IMR-90 (cell line): ENCODE data around the gene CHRNA1. TPM values are rescaled to one million over a fixed set of nuclear protein-coding genes. Genes with fewer than 3 reads are reported as not detected.

Experiments used
- ATAC-seq: fragments of 200-7000 bp; cut with Tn5 transposase; 2 replicates; pipeline ENCODE4 v1.9.1; 2020; ENCODE audit warnings: low read depth, mild to moderate bottlenecking, moderate library complexity
- BruUV-seq: library from RNA; stranded (reverse); fragments of 400-500 nt; replicated peaks from 2 replicates; lab custom pipeline; 2021; lab: Mats Ljungman, UMichigan
- CTCF ChIA-PET: fragments of 300-600 bp; formaldehyde crosslinking; extraction: SDS; loops from one replicate; lab custom pipeline; 2021; ENCODE audit warnings: antibody characterized with exemption; lab: Yijun Ruan, JAX
- POLR2A ChIA-PET: fragments of 300-600 bp; sonication (Branson Sonifier 250); formaldehyde crosslinking; loops from one replicate; lab custom pipeline; 2022; ENCODE audit warnings: antibody characterized with exemption; ENCODE audit not compliant: unreplicated experiment; lab: Charles Lee
- DNase-seq: peaks from one replicate; pipeline ENCODE4 v3.0.0; 2013
- H2AFZ ChIP-seq: replicated peaks from 2 replicates; pipeline ENCODE3; 2013; ENCODE audit warnings: low read length, mild to moderate bottlenecking; ENCODE audit not compliant: poor library complexity
- H2AK5ac ChIP-seq: 2 replicates; pipeline ENCODE4 v1.6.1; 2013; ENCODE audit warnings: low read depth, low read length, inconsistent platforms
- H2AK9ac ChIP-seq: replicated peaks from 2 replicates; pipeline ENCODE3; 2013; ENCODE audit warnings: mild to moderate bottlenecking, low read depth, low read length, moderate library complexity; ENCODE audit not compliant: poor library complexity
- H2BK120ac ChIP-seq: 2 replicates; pipeline ENCODE4 v1.6.1; 2013; ENCODE audit warnings: low read depth, low read length, inconsistent platforms
- H2BK15ac ChIP-seq: 3 replicates; pipeline ENCODE4 v1.6.1; 2013; ENCODE audit warnings: low read depth, low read length, inconsistent platforms
- H2BK20ac ChIP-seq: 2 replicates; pipeline ENCODE4 v1.6.1; 2013; ENCODE audit warnings: low read depth, mild to moderate bottlenecking, inconsistent platforms, low read length, moderate library complexity
- H2BK5ac ChIP-seq: 2 replicates; pipeline ENCODE4 v1.6.1; 2013; ENCODE audit warnings: mild to moderate bottlenecking, low read depth, low read length, inconsistent platforms; ENCODE audit not compliant: poor library complexity, severe bottlenecking
- H3K14ac ChIP-seq: replicated peaks from 2 replicates; pipeline ENCODE4 v1.6.1; 2013; ENCODE audit warnings: low read depth, low read length, inconsistent platforms
- H3K18ac ChIP-seq: 2 replicates; pipeline ENCODE4 v1.6.1; 2013; ENCODE audit warnings: low read depth, low read length, control low read depth
- H3K23ac ChIP-seq: 2 replicates; pipeline ENCODE4 v1.6.1; 2013; ENCODE audit warnings: low read depth, low read length, inconsistent platforms
- H3K27ac ChIP-seq: 2 replicates; pipeline ENCODE4 v1.5.1; 2013; ENCODE audit warnings: mild to moderate bottlenecking, control low read depth, low read length; ENCODE audit not compliant: insufficient read depth
- H3K27me3 ChIP-seq: 2 replicates; pipeline ENCODE4 v1.6.1; 2013; ENCODE audit warnings: low read length; ENCODE audit not compliant: control insufficient read depth, insufficient read depth
- H3K36me3 ChIP-seq: 2 replicates; pipeline ENCODE4 v1.6.1; 2013; ENCODE audit warnings: low read length, mixed read lengths; ENCODE audit not compliant: control insufficient read depth, insufficient read depth
- H3K4ac ChIP-seq: 2 replicates; pipeline ENCODE4 v1.6.1; 2013; ENCODE audit warnings: low read depth, low read length, inconsistent platforms
- H3K4me1 ChIP-seq: 2 replicates; pipeline ENCODE4 v1.6.1; 2013; ENCODE audit warnings: low read length, mixed read lengths; ENCODE audit not compliant: control insufficient read depth, insufficient read depth
- H3K4me2 ChIP-seq: 2 replicates; pipeline ENCODE4 v1.6.1; 2013; ENCODE audit warnings: low read depth, mild to moderate bottlenecking, control low read depth, low read length, moderate library complexity
- H3K4me3 ChIP-seq: 2 replicates; pipeline ENCODE4 v1.5.1; 2013; ENCODE audit warnings: low read depth, mild to moderate bottlenecking, control low read depth, low read length, moderate library complexity; ENCODE audit not compliant: insufficient read depth
- H3K56ac ChIP-seq: 2 replicates; pipeline ENCODE4 v1.6.1; 2013; ENCODE audit warnings: low read length, inconsistent platforms; ENCODE audit not compliant: insufficient read depth; ENCODE audit errors: extremely low read depth
- H3K79me1 ChIP-seq, 2 experiments: 2 replicates each; pipeline ENCODE4 v1.6.1; 2013; ENCODE audit warnings: low read length in 2 of 2, inconsistent platforms in 1 of 2, low read depth in 1 of 2
- H3K9ac ChIP-seq: 2 replicates; pipeline ENCODE4 v1.6.1; 2013; ENCODE audit warnings: low read depth, low read length, control low read depth
- H3K9me1 ChIP-seq: 2 replicates; pipeline ENCODE4 v1.6.1; 2013; ENCODE audit warnings: low read length, inconsistent platforms; ENCODE audit not compliant: insufficient read depth
- H3K9me3 ChIP-seq: 2 replicates; pipeline ENCODE4 v1.6.1; 2013; ENCODE audit warnings: low read length; ENCODE audit not compliant: control insufficient read depth, insufficient read depth
- H4K20me1 ChIP-seq: 2 replicates; pipeline ENCODE4 v1.6.1; 2013; ENCODE audit warnings: low read length, inconsistent platforms; ENCODE audit not compliant: insufficient read depth
- H4K5ac ChIP-seq: 2 replicates; pipeline ENCODE4 v1.6.1; 2013; ENCODE audit warnings: mild to moderate bottlenecking, low read depth, low read length, control low read depth
- H4K8ac ChIP-seq, 2 experiments: 2 replicates each; pipeline ENCODE4 v1.6.1; 2013; ENCODE audit warnings: low read depth in 2 of 2, low read length in 2 of 2, control low read depth in 1 of 2, inconsistent platforms in 1 of 2
- H4K91ac ChIP-seq: 2 replicates; pipeline ENCODE4 v1.6.1; 2013; ENCODE audit warnings: low read depth, low read length, inconsistent platforms; ENCODE audit not compliant: insufficient read depth
- BHLHE40 ChIP-seq: fragments of 150-350 bp; IDR thresholded peaks from 2 replicates; pipeline ENCODE4 v1.6.1; 2016; ENCODE audit warnings: mild to moderate bottlenecking, low read depth, low read length
- CEBPB ChIP-seq: IDR thresholded peaks from 2 replicates; pipeline ENCODE4 v1.6.1; 2012; ENCODE audit warnings: low read depth, low read length, improper control_type of control experiment
- CHD1 ChIP-seq: IDR thresholded peaks from 2 replicates; pipeline ENCODE4 v1.6.1; 2012; ENCODE audit warnings: low read depth, low read length, improper control_type of control experiment
- FOS ChIP-seq: fragments of 150-350 bp; IDR thresholded peaks from 2 replicates; pipeline ENCODE4 v1.6.1; 2016; ENCODE audit warnings: low read depth, low read length
- MAFK ChIP-seq: IDR thresholded peaks from 2 replicates; pipeline ENCODE4 v1.6.1; 2012; ENCODE audit warnings: low read depth, low read length, improper control_type of control experiment
- MAZ ChIP-seq: IDR thresholded peaks from 2 replicates; pipeline ENCODE4 v1.6.1; 2012; ENCODE audit warnings: low read depth, mild to moderate bottlenecking, low read length, improper control_type of control experiment, moderate library complexity, borderline replicate concordance
- MXI1 ChIP-seq: IDR thresholded peaks from 2 replicates; pipeline ENCODE4 v1.6.1; 2012; ENCODE audit warnings: low read depth, mild to moderate bottlenecking, low read length, moderate library complexity, borderline replicate concordance
- NFE2L2 ChIP-seq: fragments of 150-350 bp; IDR thresholded peaks from 2 replicates; pipeline ENCODE4 v1.6.1; 2016; ENCODE audit warnings: low read depth, mild to moderate bottlenecking, low read length
- POLR2A ChIP-seq: IDR thresholded peaks from 2 replicates; pipeline ENCODE4 v1.6.1; 2012; ENCODE audit warnings: mild to moderate bottlenecking, low read depth, low read length
- RAD21 ChIP-seq: IDR thresholded peaks from 2 replicates; pipeline ENCODE4 v1.6.1; 2012; ENCODE audit warnings: low read length, improper control_type of control experiment
- RCOR1 ChIP-seq: IDR thresholded peaks from 2 replicates; pipeline ENCODE4 v1.6.1; 2012; ENCODE audit warnings: mild to moderate bottlenecking, low read length, improper control_type of control experiment; ENCODE audit not compliant: insufficient replicate concordance
- RFX5 ChIP-seq: IDR thresholded peaks from 2 replicates; pipeline ENCODE4 v1.8.0; 2012; ENCODE audit warnings: low read depth, mild to moderate bottlenecking, low read length, moderate library complexity
- SMC3 ChIP-seq: fragments of 150-350 bp; IDR thresholded peaks from 2 replicates; pipeline ENCODE4 v1.6.1; 2016; ENCODE audit warnings: low read depth, mild to moderate bottlenecking, antibody characterized with exemption, low read length, moderate library complexity
- WGBS, 2 experiments: methylation state at CpG; one replicate each; pipeline versions ENCODE4 v1.1.5 to v1.1.7; 2013; ENCODE audit warnings: missing lambda C conversion rate in 2 of 2; ENCODE audit not compliant: insufficient read length in 1 of 2; ENCODE audit errors: extremely low coverage in 2 of 2; 5-methylcytosine and 5-hydroxymethylcytosine counted together
- dilution Hi-C: fragments of 300-500 bp; cut with HindIII; formaldehyde crosslinking; loops from one replicate; pipeline ENCODE4 v1.14.3; 2018; ENCODE audit warnings: low sequenced_read_pairs; ENCODE audit not compliant: unreplicated experiment
- in situ Hi-C: fragments of 300-500 bp; cut with MboI; formaldehyde crosslinking; loops from 3 replicates; pipeline ENCODE4 v1.14.3; 2019; ENCODE audit warnings: low sequenced_read_pairs, inconsistent platforms, mixed read lengths
- intact Hi-C: fragments of 100-400 bp; cut with micrococcal nuclease; formaldehyde crosslinking; loops from 2 replicates; pipeline ENCODE4 v1.10.0; 2022
- polyA plus RNA-seq, 3 experiments: library from polyadenylated mRNA; depleted of rRNA; stranded (reverse); fragments of >200 nt; gene quantifications; 2 replicates each; pipeline ENCODE4 v1.2.3, GENCODE V29; 2012; ENCODE audit warnings: low replicate concordance in 1 of 3
- total RNA-seq: library from RNA; depleted of rRNA; stranded (reverse); fragments of >200 nt; gene quantifications from 2 replicates; pipeline ENCODE4 v1.2.3, GENCODE V29; 2012
- TF ChIP-seq, protein P1 (sequence below): conservative IDR thresholded peaks from 2 replicates; pipeline ENCODE4 v1.5.1; 2012; ENCODE audit warnings: mild to moderate bottlenecking, low read depth, low read length, improper control_type of control experiment
- TF ChIP-seq, protein P2 (sequence below): fragments of 150-350 bp; IDR thresholded peaks from 2 replicates; pipeline ENCODE4 v1.6.1; 2017; ENCODE audit warnings: mild to moderate bottlenecking, antibody characterized with exemption, low read length, low read depth
- TF ChIP-seq, protein P3 (sequence below): fragments of 150-350 bp; IDR thresholded peaks from 2 replicates; pipeline ENCODE4 v1.6.1; 2016; ENCODE audit warnings: low read depth, mild to moderate bottlenecking, low read length, moderate library complexity, borderline replicate concordance

The CHRNA1 gene
- total and polyA plus RNA-seq, 2 of the 4 experiments (the other 2 are of a cell fraction): 0.75 to 0.90 TPM

DNA sequence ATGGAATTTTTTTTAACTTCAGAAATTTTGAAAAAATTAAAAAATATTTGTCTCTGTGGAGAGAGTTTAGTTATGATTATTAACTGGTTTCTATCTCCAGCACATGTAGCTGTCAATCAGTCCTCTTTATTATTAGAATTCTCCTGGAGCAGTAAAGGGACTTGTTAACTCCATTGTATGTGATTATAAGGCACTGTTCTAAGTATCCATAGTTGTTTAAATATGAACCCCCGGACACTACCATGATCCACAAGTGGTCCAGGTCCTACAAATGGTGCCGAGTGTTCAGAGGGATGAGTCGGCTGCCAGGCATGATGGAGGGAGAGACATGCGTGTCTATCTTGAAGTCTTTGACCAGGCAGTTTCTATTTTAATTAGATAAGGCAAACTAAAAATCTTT lies 492 bp downstream of the CHRNA1 start:
- H2BK5ac ChIP-seq: peak overlapping the region; percentile 85
- H3K27me3 ChIP-seq: no peaks in the 10 kb centered on the region
- H2AK5ac ChIP-seq: peak overlapping the region; percentile 96
- H3K4ac ChIP-seq: peak overlapping the region; percentile 95
- intact Hi-C loops: loop anchor here (5.0 kb wide), 1 partner anchor 334 kb away; no protein-coding TSS in a partner anchor
- BruUV-seq: no TSS peak
- H3K4me2 ChIP-seq: no peak overlapping the region
- in situ Hi-C loops: no loop called here
- peak overlapping the region; percentile 64 to 66; a peak in 3 of 4 replicates for H4K8ac ChIP-seq
- H3K9ac ChIP-seq: no peak overlapping the region
- no peak overlapping the region for H3K4me3 ChIP-seq
- H3K9me1 ChIP-seq: peaks cover 26% of the 10 kb centered on the region
- peak overlapping the region; percentile 72 for H3K18ac ChIP-seq
- H3K23ac ChIP-seq: peak overlapping the region; percentile 76; the same call in 1 of the 2 replicates
- H3K79me1 ChIP-seq: 0 out of 4 replicates have a peak, but pooled peaks cover 0 to 4% of the 10 kb centered on the region in 2 experiments
- H4K91ac ChIP-seq: peak overlapping the region; percentile 94
- WGBS, 2 experiments: no CpG with 5 or more reads among the region's 4 CpGs
- H2AFZ ChIP-seq: no peak overlapping the region
- peak overlapping the region; percentile 97 for H2BK15ac ChIP-seq
- ATAC-seq (no peak), DNase-seq (no peak)
- H3K4me1 ChIP-seq: peaks cover 22% of the 10 kb centered on the region
- H4K20me1 ChIP-seq: no peaks in the 10 kb centered on the region
- no peak overlapping the region for H2AK9ac ChIP-seq
- H2BK120ac ChIP-seq: peak overlapping the region; percentile 92
- TF ChIP-seq, protein P1, sequence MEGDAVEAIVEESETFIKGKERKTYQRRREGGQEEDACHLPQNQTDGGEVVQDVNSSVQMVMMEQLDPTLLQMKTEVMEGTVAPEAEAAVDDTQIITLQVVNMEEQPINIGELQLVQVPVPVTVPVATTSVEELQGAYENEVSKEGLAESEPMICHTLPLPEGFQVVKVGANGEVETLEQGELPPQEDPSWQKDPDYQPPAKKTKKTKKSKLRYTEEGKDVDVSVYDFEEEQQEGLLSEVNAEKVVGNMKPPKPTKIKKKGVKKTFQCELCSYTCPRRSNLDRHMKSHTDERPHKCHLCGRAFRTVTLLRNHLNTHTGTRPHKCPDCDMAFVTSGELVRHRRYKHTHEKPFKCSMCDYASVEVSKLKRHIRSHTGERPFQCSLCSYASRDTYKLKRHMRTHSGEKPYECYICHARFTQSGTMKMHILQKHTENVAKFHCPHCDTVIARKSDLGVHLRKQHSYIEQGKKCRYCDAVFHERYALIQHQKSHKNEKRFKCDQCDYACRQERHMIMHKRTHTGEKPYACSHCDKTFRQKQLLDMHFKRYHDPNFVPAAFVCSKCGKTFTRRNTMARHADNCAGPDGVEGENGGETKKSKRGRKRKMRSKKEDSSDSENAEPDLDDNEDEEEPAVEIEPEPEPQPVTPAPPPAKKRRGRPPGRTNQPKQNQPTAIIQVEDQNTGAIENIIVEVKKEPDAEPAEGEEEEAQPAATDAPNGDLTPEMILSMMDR: no peak
- TF ChIP-seq CEBPB (no peak), MXI1 (no peak), BHLHE40 (no peak), POLR2A (no peak), MAZ (no peak), CHD1 (no peak), FOS (no peak), RCOR1 (no peak), RFX5 (no peak), NFE2L2 (no peak), MAFK (no peak), RAD21 (no peak), SMC3 (no peak)
- TF ChIP-seq, protein P2, sequence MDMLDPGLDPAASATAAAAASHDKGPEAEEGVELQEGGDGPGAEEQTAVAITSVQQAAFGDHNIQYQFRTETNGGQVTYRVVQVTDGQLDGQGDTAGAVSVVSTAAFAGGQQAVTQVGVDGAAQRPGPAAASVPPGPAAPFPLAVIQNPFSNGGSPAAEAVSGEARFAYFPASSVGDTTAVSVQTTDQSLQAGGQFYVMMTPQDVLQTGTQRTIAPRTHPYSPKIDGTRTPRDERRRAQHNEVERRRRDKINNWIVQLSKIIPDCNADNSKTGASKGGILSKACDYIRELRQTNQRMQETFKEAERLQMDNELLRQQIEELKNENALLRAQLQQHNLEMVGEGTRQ: no peak
- TF ChIP-seq, protein P3, sequence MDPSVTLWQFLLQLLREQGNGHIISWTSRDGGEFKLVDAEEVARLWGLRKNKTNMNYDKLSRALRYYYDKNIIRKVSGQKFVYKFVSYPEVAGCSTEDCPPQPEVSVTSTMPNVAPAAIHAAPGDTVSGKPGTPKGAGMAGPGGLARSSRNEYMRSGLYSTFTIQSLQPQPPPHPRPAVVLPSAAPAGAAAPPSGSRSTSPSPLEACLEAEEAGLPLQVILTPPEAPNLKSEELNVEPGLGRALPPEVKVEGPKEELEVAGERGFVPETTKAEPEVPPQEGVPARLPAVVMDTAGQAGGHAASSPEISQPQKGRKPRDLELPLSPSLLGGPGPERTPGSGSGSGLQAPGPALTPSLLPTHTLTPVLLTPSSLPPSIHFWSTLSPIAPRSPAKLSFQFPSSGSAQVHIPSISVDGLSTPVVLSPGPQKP: no peak
- ChIA-PET POLR2A (no interaction called here), CTCF (interaction anchor here (0.6 to 1.9 kb wide), 11 partner anchors 8 to 1324 kb away, joined by 3 to 9 read pairs (median 3); no protein-coding TSS in a partner anchor)
- no peaks in the 10 kb centered on the region for H3K9me3 ChIP-seq
- no peak overlapping the region; the same call in 1 of the 2 replicates for H3K56ac ChIP-seq
- H4K5ac ChIP-seq: peak overlapping the region; percentile 77
- dilution Hi-C loops: loop anchor here (25.0 kb wide), 1 partner anchor 224 kb away; no protein-coding TSS in a partner anchor
- H3K14ac ChIP-seq: peak overlapping the region; percentile 85
- H3K27ac ChIP-seq: peak overlapping the region; percentile 73
- H2BK20ac ChIP-seq: peak overlapping the region; percentile 92
- no peaks in the 10 kb centered on the region for H3K36me3 ChIP-seq
